ENCODE results near the gene TMPRSS9.

GRCh38 chr19:2343289-2343982 is 16.6 kb upstream of the TMPRSS9 start:
- TF ChIP-seq CTCF (IDR thresholded peaks at IDR 0.05) (no peak), ZFX (IDR thresholded peaks at IDR 0.05; ENCODE audit: borderline replicate concordance) (no peak)

Measured in 22Rv1 (cell line).